OCI-LY7 (cell line): Measurements from ENCODE around the gene PHF5A. TPM values are rescaled to one million over a fixed set of nuclear protein-coding genes. Genes with fewer than 3 reads are reported as not detected.
A peak's percentile ranks its signal among the peaks of the same experiment; 100 is the strongest.

Experiments used
- BruUV-seq: library from RNA; stranded (reverse); fragments of 400-500 nt; replicated peaks from 2 replicates; lab custom pipeline; 2021; lab: Mats Ljungman, UMichigan
- CTCF ChIA-PET: fragments of 300-600 bp; sonication (Branson Sonifier 250); formaldehyde crosslinking; loops from one replicate; lab custom pipeline; 2022; ENCODE audit warnings: antibody characterized with exemption; ENCODE audit not compliant: unreplicated experiment; lab: Charles Lee
- POLR2A ChIA-PET: fragments of 300-600 bp; sonication (Branson Sonifier 250); formaldehyde crosslinking; loops from one replicate; lab custom pipeline; 2022; ENCODE audit warnings: antibody characterized with exemption; lab: Charles Lee
- DNase-seq: peaks from one replicate; pipeline ENCODE4 v3.0.0-alpha.2; 2015; ENCODE audit warnings: low spot score
- H2AFZ ChIP-seq: fragments of 200-600 bp; sonication (generic), shearing (Covaris generic); 2 replicates; pipeline ENCODE4 v1.6.1; 2014; ENCODE audit warnings: mild to moderate bottlenecking, antibody characterized with exemption, low read length, moderate library complexity
- H3K27ac ChIP-seq: fragments of 200-600 bp; sonication (generic); 2 replicates; pipeline ENCODE4 v1.5.1; 2014; ENCODE audit warnings: mixed run types, low read depth, mild to moderate bottlenecking, moderate library complexity, low read length, inconsistent platforms; ENCODE audit not compliant: poor library complexity, severe bottlenecking
- H3K36me3 ChIP-seq: fragments of 200-600 bp; sonication (generic); 2 replicates; pipeline ENCODE4 v1.6.1; 2014; ENCODE audit warnings: mild to moderate bottlenecking, antibody characterized with exemption, low read length, moderate library complexity, mixed read lengths; ENCODE audit not compliant: insufficient read depth
- H3K4me1 ChIP-seq: fragments of 200-600 bp; sonication (generic); 2 replicates; pipeline ENCODE4 v1.5.1; 2014; ENCODE audit warnings: mild to moderate bottlenecking, low read length; ENCODE audit not compliant: insufficient read depth, poor library complexity, severe bottlenecking
- H3K4me2 ChIP-seq: fragments of 200-600 bp; sonication (generic); 2 replicates; pipeline ENCODE4 v1.6.1; 2014; ENCODE audit warnings: mild to moderate bottlenecking, low read length
- H3K4me3 ChIP-seq: fragments of 200-600 bp; sonication (generic); 2 replicates; pipeline ENCODE4 v1.5.1; 2014; ENCODE audit warnings: mild to moderate bottlenecking, low read depth, low read length; ENCODE audit not compliant: poor library complexity, severe bottlenecking
- H3K79me2 ChIP-seq: fragments of 200-600 bp; sonication (generic); 2 replicates; pipeline ENCODE4 v1.6.1; 2016; ENCODE audit warnings: low read depth, mild to moderate bottlenecking, low read length, moderate library complexity, mixed read lengths; ENCODE audit not compliant: insufficient read depth
- H3K9me2 ChIP-seq: fragments of 200-600 bp; sonication (generic); 2 replicates; pipeline ENCODE4 v1.6.1; 2016; ENCODE audit warnings: mild to moderate bottlenecking, low read length, mixed read lengths; ENCODE audit not compliant: insufficient read depth
- H3K9me3 ChIP-seq: fragments of 200-600 bp; sonication (generic); 2 replicates; pipeline ENCODE4 v1.6.1; 2014; ENCODE audit warnings: mild to moderate bottlenecking, mixed run types, low read length, mixed read lengths
- H4K20me1 ChIP-seq: fragments of 200-600 bp; sonication (generic); 2 replicates; pipeline ENCODE4 v1.6.1; 2014; ENCODE audit warnings: mild to moderate bottlenecking, antibody characterized with exemption, low read length, moderate library complexity, mixed read lengths; ENCODE audit not compliant: insufficient read depth
- EZH2phosphoT487 ChIP-seq: fragments of 200-600 bp; sonication (generic); IDR thresholded peaks from 2 replicates; pipeline ENCODE4 v1.6.1; 2018; ENCODE audit warnings: low read depth, borderline replicate concordance, mild to moderate bottlenecking, mixed run types, antibody characterized with exemption, low read length, moderate library complexity, mixed read lengths
- intact Hi-C: fragments of 100-400 bp; cut with micrococcal nuclease; formaldehyde crosslinking; loops from one replicate; pipeline ENCODE4 v1.10.0; 2022; ENCODE audit not compliant: unreplicated experiment
- total RNA-seq, 2 experiments: library from RNA; depleted of rRNA in 1 of 2; stranded (reverse); fragments of >200 nt in 1 of 2; shearing (Covaris generic) in 1 of 2; gene quantifications; 2 replicates each; pipeline ENCODE4 v1.2.3, GENCODE V29; 2014 to 2022
- TF ChIP-seq, protein P1 (sequence below): fragments of 200-600 bp; sonication (generic); conservative IDR thresholded peaks from 2 replicates; pipeline ENCODE4 v1.5.1; 2014; ENCODE audit warnings: mild to moderate bottlenecking, antibody characterized with exemption, low read length, moderate library complexity, mixed read lengths

PHF5A gene
- total RNA-seq, 2 experiments from 2014 or later: 60.9 to 87.9 TPM

DNA sequence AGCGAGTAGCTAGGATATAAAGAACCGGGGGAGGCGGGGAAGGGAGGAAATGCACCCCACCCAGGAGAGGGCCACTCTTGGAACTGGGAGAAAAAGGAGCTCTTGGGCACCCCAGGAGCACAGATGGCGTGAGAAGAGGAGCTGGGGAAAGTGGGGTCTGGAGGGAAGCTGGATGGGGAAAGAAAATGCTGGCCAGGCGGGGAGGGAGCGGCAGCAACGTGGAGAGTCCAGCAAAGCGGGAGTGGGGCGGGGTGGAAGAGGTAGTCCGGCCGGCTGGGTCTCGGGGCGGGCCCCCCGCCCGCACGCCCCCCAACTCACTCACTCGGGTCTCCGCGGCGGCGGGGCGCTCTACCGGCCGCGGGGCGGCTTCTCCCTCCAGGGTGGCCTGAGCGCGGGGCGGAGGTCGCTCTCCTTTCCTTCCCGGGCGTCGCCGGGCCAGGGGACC is 22.4 kb downstream of the PHF5A start:
- peaks cover 17% of the 10 kb centered on the region; the same call in 1 of the 2 replicates for H3K36me3 ChIP-seq
- no peak overlapping the region; the same call in 1 of the 2 replicates for H2AFZ ChIP-seq
- peak overlapping the region; percentile 98 for H3K4me2 ChIP-seq
- no peaks in the 10 kb centered on the region for H4K20me1 ChIP-seq
- DNase-seq: no peak
- intact Hi-C loops: loop anchor here (2.0 to 10.0 kb wide), 5 partner anchors 23 to 1169 kb away; partner anchors contain the start of genes ACO2, EP300, PHF5A and POLDIP3
- CTCF ChIA-PET: interaction anchor here (0.9 kb wide), 1 partner anchor 9 kb away, joined by 3 read pairs; no protein-coding TSS in a partner anchor
- H3K79me2 ChIP-seq: peaks cover 47% of the 10 kb centered on the region
- H3K27ac ChIP-seq: peak overlapping the region; percentile 85
- POLR2A ChIA-PET: interaction anchor here (0.5 to 2.2 kb wide), 5 partner anchors 20 to 65 kb away, joined by 3 to 6 read pairs (median 6); partner anchors contain the start of genes ACO2, PHF5A and TEF
- peaks cover 14% of the 10 kb centered on the region for H3K4me1 ChIP-seq
- no peaks in the 10 kb centered on the region for H3K9me3 ChIP-seq
- TF ChIP-seq EZH2phosphoT487: no peak
- TF ChIP-seq, protein P1, sequence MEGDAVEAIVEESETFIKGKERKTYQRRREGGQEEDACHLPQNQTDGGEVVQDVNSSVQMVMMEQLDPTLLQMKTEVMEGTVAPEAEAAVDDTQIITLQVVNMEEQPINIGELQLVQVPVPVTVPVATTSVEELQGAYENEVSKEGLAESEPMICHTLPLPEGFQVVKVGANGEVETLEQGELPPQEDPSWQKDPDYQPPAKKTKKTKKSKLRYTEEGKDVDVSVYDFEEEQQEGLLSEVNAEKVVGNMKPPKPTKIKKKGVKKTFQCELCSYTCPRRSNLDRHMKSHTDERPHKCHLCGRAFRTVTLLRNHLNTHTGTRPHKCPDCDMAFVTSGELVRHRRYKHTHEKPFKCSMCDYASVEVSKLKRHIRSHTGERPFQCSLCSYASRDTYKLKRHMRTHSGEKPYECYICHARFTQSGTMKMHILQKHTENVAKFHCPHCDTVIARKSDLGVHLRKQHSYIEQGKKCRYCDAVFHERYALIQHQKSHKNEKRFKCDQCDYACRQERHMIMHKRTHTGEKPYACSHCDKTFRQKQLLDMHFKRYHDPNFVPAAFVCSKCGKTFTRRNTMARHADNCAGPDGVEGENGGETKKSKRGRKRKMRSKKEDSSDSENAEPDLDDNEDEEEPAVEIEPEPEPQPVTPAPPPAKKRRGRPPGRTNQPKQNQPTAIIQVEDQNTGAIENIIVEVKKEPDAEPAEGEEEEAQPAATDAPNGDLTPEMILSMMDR: 0 out of 2 replicates have a peak, but pooled peaks have one; percentile 31
- no peaks in the 10 kb centered on the region for H3K9me2 ChIP-seq
- peak overlapping the region; percentile 83 for H3K4me3 ChIP-seq
- no TSS peak for BruUV-seq

GRCh38 chr22:41445129-41446056 is 23.1 kb downstream of the PHF5A start:
- H3K79me2 ChIP-seq: peaks cover 53% of the 10 kb centered on the region
- H3K9me3 ChIP-seq: no peaks in the 10 kb centered on the region
- peak overlapping the region; percentile 98 for H3K4me2 ChIP-seq
- peak overlapping the region; percentile 83 for H3K4me3 ChIP-seq
- TSS peak; percentile 58 for BruUV-seq
- intact Hi-C loops: loop anchor here (2.0 to 10.0 kb wide), 5 partner anchors 23 to 1169 kb away; partner anchors contain the start of genes ACO2, EP300, PHF5A and POLDIP3
- H4K20me1 ChIP-seq: no peaks in the 10 kb centered on the region
- CTCF ChIA-PET: no interaction called here
- H3K4me1 ChIP-seq: peaks cover 14% of the 10 kb centered on the region
- H2AFZ ChIP-seq: peak overlapping the region; percentile 51; the same call in 1 of the 2 replicates
- POLR2A ChIA-PET: interaction anchor here (0.5 to 2.2 kb wide), 3 partner anchors 19 to 64 kb away, joined by 6 to 9 read pairs (median 6); partner anchors contain the start of genes ACO2, PHF5A and TEF
- H3K36me3 ChIP-seq: peaks cover 24% of the 10 kb centered on the region; the same call in 1 of the 2 replicates
- no peak for TF ChIP-seq EZH2phosphoT487
- TF ChIP-seq, protein P1: no peak
- H3K9me2 ChIP-seq: no peaks in the 10 kb centered on the region
- peak; percentile 60 for DNase-seq
- peak overlapping the region; percentile 85 for H3K27ac ChIP-seq
